K562 (cell line): ENCODE results near the gene LCN15. TPM values are rescaled to one million over a fixed set of nuclear protein-coding genes. Genes with fewer than 3 reads are reported as not detected.

ENCODE experiments used
- CREB1 ChIP-seq, 2 experiments: sonication (generic) in 1 of 2; formaldehyde crosslinking in 1 of 2; IDR thresholded peaks; 2 replicates each; pipeline versions ENCODE4 v1.6.1 to v1.8.0; 2012 to 2022; ENCODE audit warnings: inconsistent platforms in 1 of 2, mild to moderate bottlenecking in 1 of 2, missing genetic modification reagents in 1 of 2, moderate library complexity in 1 of 2
- FOS ChIP-seq: IDR thresholded peaks from 3 replicates; pipeline ENCODE4 v1.6.1; 2011; ENCODE audit not compliant: insufficient read length; ENCODE audit errors: extremely low read depth
- HCFC1 ChIP-seq: IDR thresholded peaks from 2 replicates; pipeline ENCODE4 v1.6.1; 2012; ENCODE audit warnings: low read depth, low read length, improper control_type of control experiment
- MGA ChIP-seq: fragments of 450-650 bp; IDR thresholded peaks from 2 replicates; pipeline ENCODE4 v1.6.1; 2016; ENCODE audit warnings: mild to moderate bottlenecking, moderate library complexity
- NCOA4 ChIP-seq: fragments of 450-650 bp; IDR thresholded peaks from 2 replicates; pipeline ENCODE4 v1.6.1; 2018; ENCODE audit warnings: mild to moderate bottlenecking; ENCODE audit not compliant: partially characterized antibody
- NFIC ChIP-seq: fragments of 450-650 bp; IDR thresholded peaks from 2 replicates; pipeline ENCODE4 v1.6.1; 2017; ENCODE audit warnings: mild to moderate bottlenecking, inconsistent platforms
- ZNF12 ChIP-seq: sonication (generic); formaldehyde crosslinking; IDR thresholded peaks from 2 replicates; pipeline ENCODE4 v1.4.0; 2020; ENCODE audit warnings: mild to moderate bottlenecking, missing genetic modification reagents
- polyA plus RNA-seq, 8 experiments: library from polyadenylated mRNA; depleted of rRNA in 4 of 8; stranded (reverse) in 5 of 8; unstranded in 3 of 8; fragments of >200 nt; fragmentation: Nextera tagmentation in 2 of 8; fragmentation: Illumina TruSeq in 1 of 8; extraction: Ambion mirVana in 2 of 8; extraction: Trizol in 1 of 8; gene quantifications; 2 replicates each; pipeline versions ENCODE4 v1.2.1 to v1.2.3, GENCODE V29; 2011 to 2014; ENCODE audit warnings: inconsistent platforms in 1 of 8, missing spikeins in 1 of 8
- total RNA-seq, 7 experiments: library from RNA; depleted of rRNA in 6 of 7; stranded (reverse); fragments of >200 nt in 6 of 7; fragmentation: Illumina TruSeq in 2 of 7; extraction: Trizol in 2 of 7; gene quantifications; 2 replicates each; pipeline versions ENCODE4 v1.2.1 to v1.2.3, GENCODE V29; 2011 to 2021; ENCODE audit warnings: low replicate concordance in 1 of 7
- TF ChIP-seq, protein P1 (sequence below): sonication (generic); formaldehyde crosslinking; IDR thresholded peaks from 2 replicates; pipeline ENCODE4 v1.8.1; 2023; ENCODE audit warnings: mild to moderate bottlenecking, missing genetic modification reagents
- TF ChIP-seq, protein P2 (sequence below): conservative IDR thresholded peaks from 2 replicates; pipeline ENCODE4 v1.6.1; 2011; ENCODE audit warnings: low read depth, mild to moderate bottlenecking, low read length; ENCODE audit not compliant: control insufficient read depth
- TF ChIP-seq, protein P3 (sequence below): sonication (generic); formaldehyde crosslinking; IDR thresholded peaks from 2 replicates; pipeline ENCODE4 v1.8.0; 2022; ENCODE audit warnings: missing genetic modification reagents, mild to moderate bottlenecking, moderate library complexity, borderline replicate concordance

LCN15 gene
- total and polyA plus RNA-seq, 9 of the 15 experiments (the other 6 are each of a cell fraction or from before 2014, with no cell fraction given): 0.66 TPM; not detected in 8

DNA sequence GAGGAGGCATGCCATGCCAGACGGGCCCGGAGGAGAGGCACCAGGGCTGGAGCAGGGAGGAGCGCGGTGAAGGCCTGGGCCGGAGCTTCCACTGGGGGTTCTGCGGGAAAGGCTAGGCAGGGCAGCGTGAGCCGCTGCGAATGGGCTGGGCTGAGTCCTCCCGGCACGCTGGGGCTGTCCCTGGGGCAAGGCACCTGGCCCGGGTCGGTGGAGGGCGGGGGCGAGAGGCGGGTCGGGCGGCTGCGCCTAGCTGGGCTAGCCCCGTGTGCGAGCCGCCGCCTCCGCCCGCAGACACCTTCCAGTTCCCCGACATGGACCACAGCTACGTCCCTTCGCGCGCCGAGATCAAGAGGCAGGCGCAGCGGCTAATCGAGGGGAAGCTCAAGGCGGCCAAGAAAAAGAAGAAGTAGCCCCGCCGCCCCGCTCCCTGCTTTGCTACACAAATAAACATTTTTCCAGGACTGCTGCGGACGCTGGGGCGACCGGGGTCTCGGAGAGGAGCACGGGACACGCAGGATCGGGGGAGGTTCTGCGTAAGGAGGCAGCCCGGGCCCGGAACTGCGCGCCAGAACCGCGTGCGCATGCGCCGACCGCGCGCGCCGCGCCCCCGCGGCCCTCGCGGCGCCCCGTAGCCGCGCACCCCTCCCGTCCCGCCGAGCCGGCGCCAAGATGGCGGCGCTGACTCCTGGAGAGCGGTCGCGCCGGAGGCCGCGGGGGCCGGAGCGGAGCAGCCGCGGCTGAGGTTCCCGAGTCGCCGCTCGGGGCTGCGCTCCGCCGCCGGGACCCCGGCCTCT is 43.2 kb upstream of the LCN15 start, which contains the start of gene RABL6 (continued):
- TF ChIP-seq MGA: peak; percentile 84
- 0 out of 2 replicates have a peak, but pooled peaks have one; percentile 23 for TF ChIP-seq NFIC
- peak; percentile 41; the same call in 1 of the 2 replicates for TF ChIP-seq CREB1 (IDR thresholded peaks at IDR 0.05)
- TF ChIP-seq CREB1 (CRISPR knock-in tag; IDR thresholded peaks at IDR 0.05): peak; percentile 53; the same call in 1 of the 2 replicates
- TF ChIP-seq, protein P1, sequence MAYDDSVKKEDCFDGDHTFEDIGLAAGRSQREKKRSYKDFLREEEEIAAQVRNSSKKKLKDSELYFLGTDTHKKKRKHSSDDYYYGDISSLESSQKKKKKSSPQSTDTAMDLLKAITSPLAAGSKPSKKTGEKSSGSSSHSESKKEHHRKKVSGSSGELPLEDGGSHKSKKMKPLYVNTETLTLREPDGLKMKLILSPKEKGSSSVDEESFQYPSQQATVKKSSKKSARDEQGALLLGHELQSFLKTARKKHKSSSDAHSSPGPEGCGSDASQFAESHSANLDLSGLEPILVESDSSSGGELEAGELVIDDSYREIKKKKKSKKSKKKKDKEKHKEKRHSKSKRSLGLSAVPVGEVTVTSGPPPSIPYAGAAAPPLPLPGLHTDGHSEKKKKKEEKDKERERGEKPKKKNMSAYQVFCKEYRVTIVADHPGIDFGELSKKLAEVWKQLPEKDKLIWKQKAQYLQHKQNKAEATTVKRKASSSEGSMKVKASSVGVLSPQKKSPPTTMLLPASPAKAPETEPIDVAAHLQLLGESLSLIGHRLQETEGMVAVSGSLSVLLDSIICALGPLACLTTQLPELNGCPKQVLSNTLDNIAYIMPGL (CRISPR knock-in tag): peak; percentile 73; the same call in 1 of the 2 replicates
- TF ChIP-seq NCOA4: no peak
- TF ChIP-seq FOS: no peak
- TF ChIP-seq ZNF12 (CRISPR knock-in tag): 0 out of 2 replicates have a peak, but pooled peaks have one; percentile 38
- TF ChIP-seq, protein P2, sequence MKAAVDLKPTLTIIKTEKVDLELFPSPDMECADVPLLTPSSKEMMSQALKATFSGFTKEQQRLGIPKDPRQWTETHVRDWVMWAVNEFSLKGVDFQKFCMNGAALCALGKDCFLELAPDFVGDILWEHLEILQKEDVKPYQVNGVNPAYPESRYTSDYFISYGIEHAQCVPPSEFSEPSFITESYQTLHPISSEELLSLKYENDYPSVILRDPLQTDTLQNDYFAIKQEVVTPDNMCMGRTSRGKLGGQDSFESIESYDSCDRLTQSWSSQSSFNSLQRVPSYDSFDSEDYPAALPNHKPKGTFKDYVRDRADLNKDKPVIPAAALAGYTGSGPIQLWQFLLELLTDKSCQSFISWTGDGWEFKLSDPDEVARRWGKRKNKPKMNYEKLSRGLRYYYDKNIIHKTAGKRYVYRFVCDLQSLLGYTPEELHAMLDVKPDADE: peak; percentile 57; the same call in 1 of the 2 replicates
- TF ChIP-seq HCFC1: peak; percentile 51; the same call in 1 of the 2 replicates
- TF ChIP-seq, protein P3, sequence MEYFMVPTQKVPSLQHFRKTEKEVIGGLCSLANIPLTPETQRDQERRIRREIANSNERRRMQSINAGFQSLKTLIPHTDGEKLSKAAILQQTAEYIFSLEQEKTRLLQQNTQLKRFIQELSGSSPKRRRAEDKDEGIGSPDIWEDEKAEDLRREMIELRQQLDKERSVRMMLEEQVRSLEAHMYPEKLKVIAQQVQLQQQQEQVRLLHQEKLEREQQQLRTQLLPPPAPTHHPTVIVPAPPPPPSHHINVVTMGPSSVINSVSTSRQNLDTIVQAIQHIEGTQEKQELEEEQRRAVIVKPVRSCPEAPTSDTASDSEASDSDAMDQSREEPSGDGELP (CRISPR knock-in tag): peak; percentile 57; the same call in 1 of the 2 replicates
